Nephron (organoid): Measurements from ENCODE around the gene SPDYE3.
"Not testable (repeated sequence)": the region's sequence is repeated elsewhere in the genome, so short reads cannot be mapped to it uniquely, and the experiment has no call there.

Experiments
- H3K27ac Mint-ChIP-seq, 3 experiments: 2 replicates each; pipeline ENCODE4 v1.8.0; 2020; ENCODE audit warnings: mixed read lengths in 3 of 3, mild to moderate bottlenecking in 2 of 3, moderate library complexity in 1 of 3
- H3K27me3 Mint-ChIP-seq: 2 replicates; pipeline ENCODE4 v1.8.0; 2021; ENCODE audit warnings: low read depth, mild to moderate bottlenecking, moderate library complexity, mixed read lengths
- H3K36me3 Mint-ChIP-seq: 2 replicates; pipeline ENCODE4 v1.8.0; 2020; ENCODE audit warnings: low read depth, mixed read lengths
- H3K4me1 Mint-ChIP-seq: 2 replicates; pipeline ENCODE4 v1.8.0; 2020; ENCODE audit warnings: mixed read lengths
- H3K4me3 Mint-ChIP-seq, 3 experiments: 2 replicates each; pipeline ENCODE4 v1.8.0; 2020; ENCODE audit warnings: mild to moderate bottlenecking in 3 of 3, mixed read lengths in 3 of 3, moderate library complexity in 2 of 3
- H3K9me3 Mint-ChIP-seq: 2 replicates; pipeline ENCODE4 v1.8.0; 2020; ENCODE audit warnings: mixed read lengths

Gene SPDYE3

DNA sequence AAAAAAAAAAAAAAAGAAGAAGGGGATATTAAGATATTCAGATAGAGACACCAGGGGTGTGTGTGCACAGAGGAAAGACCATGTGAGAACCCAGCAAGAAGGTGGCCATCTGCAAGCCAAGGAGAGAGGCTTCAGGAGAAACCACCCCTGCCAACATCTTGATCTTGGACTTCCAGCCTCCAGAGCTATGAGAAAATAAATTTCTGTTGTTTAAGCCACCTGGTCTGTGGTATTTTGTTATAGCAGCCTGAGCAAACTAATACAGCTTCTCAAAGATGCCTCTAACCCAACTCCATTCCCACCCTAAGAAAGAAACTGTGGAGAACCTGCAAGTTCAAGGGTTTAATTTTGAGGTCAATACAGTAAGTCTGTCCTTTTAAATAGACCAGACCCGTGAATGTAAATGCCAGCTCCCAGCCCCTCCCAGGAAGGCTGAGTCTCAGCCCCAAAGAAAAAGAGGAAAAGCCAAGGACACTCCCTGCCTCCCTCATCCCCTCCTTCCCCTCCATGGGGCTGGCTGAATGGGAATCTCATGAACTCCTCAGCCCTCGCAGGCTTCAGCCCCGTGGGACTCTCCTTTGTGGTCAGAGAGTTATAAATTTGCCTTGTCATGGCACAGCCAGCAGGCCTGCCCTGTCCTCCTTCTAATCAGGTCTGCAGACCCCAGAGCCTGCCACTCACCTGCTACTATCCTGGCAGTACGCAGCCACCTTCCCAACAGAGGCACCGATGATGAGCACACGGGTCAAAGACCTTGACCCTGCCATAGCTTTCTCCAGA lies 9.5 kb upstream of the SPDYE3 start:
- not testable (repeated sequence) for H3K27ac Mint-ChIP-seq, H3K27me3 Mint-ChIP-seq, H3K4me3 Mint-ChIP-seq, H3K4me1 Mint-ChIP-seq, H3K9me3 Mint-ChIP-seq
- peaks cover 10% of the 10 kb centered on the region for H3K36me3 Mint-ChIP-seq

DNA sequence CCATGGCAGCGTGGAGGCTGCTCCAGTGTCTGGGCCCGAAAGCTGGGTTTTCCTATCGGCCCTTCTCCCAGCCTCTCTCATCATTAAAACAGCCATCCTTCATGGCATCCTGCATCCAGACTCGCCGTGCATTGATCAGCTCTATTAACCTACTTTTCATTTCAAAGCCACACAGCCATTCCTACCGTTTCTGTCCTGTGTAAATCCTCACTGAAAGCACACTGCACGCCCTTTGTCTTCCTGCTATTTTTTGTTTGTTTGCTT lies 8.9 kb upstream of the SPDYE3 start:
- peaks cover 10% of the 10 kb centered on the region for H3K36me3 Mint-ChIP-seq
- H3K9me3 Mint-ChIP-seq, H3K4me3 Mint-ChIP-seq, H3K27me3 Mint-ChIP-seq, H3K27ac Mint-ChIP-seq, H3K4me1 Mint-ChIP-seq: not testable (repeated sequence)

DNA sequence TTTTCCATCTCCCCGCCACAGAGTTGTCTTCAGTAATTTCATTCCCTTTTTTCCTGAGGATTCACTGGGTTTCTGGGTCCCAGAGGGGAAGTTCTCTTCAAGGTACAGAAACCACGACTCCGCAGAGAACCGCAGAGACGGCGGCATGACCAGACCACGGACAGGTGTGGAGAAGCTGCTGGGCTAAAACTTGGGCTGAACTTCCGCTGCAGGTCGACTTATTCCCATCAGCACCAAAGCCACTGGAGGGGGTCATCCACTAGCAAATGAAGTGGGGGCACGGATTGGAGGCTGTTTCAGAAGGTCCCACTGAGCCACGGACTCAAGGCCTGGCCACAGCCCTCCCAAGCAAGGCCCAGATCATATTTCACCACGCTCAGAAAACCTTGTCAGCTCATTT lies 3.0 kb upstream of the SPDYE3 start:
- H3K4me3 Mint-ChIP-seq, H3K36me3 Mint-ChIP-seq, H3K4me1 Mint-ChIP-seq: not testable (repeated sequence)

DNA sequence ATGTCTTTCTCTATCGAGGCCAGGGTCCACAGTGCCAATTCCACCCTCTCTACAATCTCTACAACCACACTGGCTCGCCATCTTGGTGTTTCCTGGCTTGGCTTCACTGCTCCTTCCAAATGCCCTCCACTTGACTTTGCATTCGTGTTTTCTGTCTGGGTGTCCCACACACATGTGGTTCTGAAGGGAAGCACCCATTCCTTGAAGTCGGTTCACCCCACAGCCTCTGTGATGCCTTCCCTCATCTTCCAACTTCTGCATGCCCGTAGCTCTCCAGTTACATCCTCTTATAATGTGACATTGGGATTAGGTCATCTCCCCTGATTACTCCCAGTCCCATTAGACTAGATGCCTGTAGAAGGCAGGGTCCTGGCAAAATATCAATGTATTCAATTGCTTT lies 10.8 kb downstream of the SPDYE3 start:
- H3K4me1 Mint-ChIP-seq, H3K27me3 Mint-ChIP-seq, H3K27ac Mint-ChIP-seq, H3K9me3 Mint-ChIP-seq, H3K4me3 Mint-ChIP-seq: not testable (repeated sequence)
- peaks cover 21% of the 10 kb centered on the region for H3K36me3 Mint-ChIP-seq

More for the DNA sequence above, 3.0 kb upstream of the SPDYE3 start:
- not testable (repeated sequence) for H3K27ac Mint-ChIP-seq, H3K9me3 Mint-ChIP-seq, H3K27me3 Mint-ChIP-seq

DNA sequence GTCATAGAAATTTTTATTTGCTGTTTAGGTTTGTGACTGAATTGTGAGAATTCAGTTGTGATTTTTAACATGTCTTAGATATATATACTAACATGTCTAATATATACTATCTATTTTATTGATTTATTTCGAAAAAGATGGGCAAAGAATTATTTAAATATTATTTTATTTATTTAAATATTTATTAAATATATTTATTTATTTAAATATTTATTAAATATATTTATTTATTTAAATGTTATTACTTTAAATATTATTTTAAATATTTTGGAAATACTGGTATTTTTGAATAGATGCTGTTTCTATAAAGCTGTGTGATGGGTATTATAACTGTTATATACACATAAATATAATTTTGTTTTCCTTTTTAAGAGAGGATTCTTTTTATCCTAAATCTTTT lies 14.1 kb downstream of the SPDYE3 start:
- peaks cover 41% of the 10 kb centered on the region for H3K36me3 Mint-ChIP-seq
- H3K9me3 Mint-ChIP-seq, H3K27ac Mint-ChIP-seq, H3K4me3 Mint-ChIP-seq, H3K4me1 Mint-ChIP-seq, H3K27me3 Mint-ChIP-seq: not testable (repeated sequence)

DNA sequence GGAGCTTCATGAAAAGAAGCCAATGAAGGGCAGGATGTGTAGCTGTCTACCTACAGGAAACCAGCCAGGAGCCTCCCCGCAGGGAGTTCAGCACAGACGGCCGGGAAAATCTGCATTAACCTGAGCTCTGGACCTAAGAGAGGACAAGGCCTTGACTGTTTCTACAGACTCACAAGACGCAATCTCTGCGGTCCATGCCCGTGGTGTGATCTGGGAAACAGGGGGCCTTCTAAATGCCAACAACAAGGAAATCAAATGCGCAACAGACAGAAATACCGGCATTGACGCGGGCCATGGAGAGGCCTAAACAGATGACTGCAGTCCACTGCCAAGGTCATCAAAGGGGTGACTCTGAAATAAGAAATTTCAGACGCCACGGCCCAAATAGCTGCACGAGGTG lies 16.7 kb downstream of the SPDYE3 start:
- not testable (repeated sequence) for H3K27me3 Mint-ChIP-seq, H3K4me1 Mint-ChIP-seq, H3K9me3 Mint-ChIP-seq, H3K4me3 Mint-ChIP-seq, H3K27ac Mint-ChIP-seq
- peaks cover 47% of the 10 kb centered on the region for H3K36me3 Mint-ChIP-seq

DNA sequence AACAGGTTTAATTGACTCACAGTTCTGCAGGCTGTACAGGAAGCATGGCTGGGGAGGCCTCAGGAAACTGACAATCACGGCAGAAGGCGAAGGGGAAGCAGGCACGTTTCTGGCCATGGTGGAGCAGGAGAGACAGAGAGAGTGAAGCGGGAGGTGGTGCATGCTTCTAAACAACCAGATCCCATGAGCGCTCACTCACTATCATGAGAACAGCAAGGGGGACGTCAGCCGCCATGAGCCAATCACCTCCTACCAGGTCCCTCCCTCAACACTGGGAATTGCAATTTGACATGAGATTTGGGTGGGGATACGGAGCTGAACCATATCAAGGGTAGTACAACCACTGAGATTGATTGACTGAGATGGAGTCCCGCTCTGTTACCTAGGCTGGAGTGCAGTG lies 18.2 kb downstream of the SPDYE3 start:
- H3K27ac Mint-ChIP-seq = not testable (repeated sequence)

DNA sequence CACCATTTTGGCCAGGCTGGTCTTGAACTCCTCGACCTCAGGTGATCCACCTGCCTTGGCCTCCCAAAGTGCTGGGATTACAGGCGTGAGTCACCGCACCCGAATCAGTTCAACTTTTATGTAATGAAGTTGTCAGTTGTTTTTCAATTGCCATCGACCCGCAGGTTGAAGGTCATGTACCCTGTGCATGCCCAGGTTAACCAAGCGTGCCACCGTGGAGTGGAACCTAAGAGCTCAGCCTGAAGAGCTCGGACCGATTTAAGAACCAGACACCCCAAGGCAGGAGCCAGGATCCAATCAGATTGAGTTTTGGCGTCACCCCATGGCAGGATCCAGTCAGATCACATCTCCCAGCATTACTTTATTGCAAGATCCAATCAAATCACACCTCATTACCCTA lies 19.4 kb downstream of the SPDYE3 start:
- peaks cover 37% of the 10 kb centered on the region for H3K36me3 Mint-ChIP-seq
- H3K4me1 Mint-ChIP-seq, H3K27ac Mint-ChIP-seq, H3K9me3 Mint-ChIP-seq, H3K4me3 Mint-ChIP-seq, H3K27me3 Mint-ChIP-seq: not testable (repeated sequence)

More for the DNA sequence above, 18.2 kb downstream of the SPDYE3 start:
- not testable (repeated sequence) for H3K27me3 Mint-ChIP-seq, H3K4me3 Mint-ChIP-seq, H3K9me3 Mint-ChIP-seq, H3K4me1 Mint-ChIP-seq
- H3K36me3 Mint-ChIP-seq = peaks cover 39% of the 10 kb centered on the region

DNA sequence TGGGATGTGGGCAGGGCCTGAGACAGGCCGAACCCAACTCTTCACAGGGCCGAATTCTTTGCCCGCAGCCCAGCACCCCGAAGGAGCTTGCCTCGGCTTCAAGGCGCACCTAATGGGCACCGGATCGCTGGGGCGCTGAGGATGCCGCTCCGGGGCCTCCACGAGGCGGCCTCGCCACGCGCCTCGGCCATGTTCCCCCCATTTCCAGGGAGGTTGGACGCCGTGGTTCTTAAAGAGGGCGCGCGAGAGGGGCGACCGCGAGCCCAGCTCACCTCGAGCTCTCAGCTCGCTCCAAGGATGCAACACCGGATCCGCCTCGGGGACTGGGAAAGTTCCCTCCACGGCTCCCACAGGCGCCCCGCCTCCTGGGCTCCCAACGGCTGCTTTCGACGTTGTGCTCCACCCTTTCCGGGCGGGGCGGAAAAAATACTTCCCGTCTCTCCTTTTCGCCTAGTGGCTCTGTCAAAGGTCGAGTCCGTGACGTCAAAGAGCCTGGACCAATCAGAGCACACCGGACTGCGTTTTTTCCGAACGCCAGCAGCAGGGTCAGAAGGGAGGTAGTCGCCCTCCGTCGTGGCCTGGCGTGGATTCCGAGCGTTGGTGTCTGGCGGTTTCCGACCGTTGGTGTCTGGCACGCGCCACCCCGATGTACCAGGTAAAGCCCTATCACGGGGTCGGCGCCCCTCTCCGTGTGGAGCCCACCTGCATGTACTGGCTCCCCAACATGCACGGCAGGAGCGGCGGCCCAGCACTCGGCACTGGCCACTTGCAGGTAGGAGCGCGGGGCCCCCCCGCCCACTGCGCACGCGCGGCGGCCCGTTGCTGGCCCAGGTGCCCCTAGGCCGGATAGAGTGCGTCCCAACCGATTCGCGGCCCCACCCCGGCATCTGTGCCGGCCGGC lies 28.3 kb downstream of the SPDYE3 start:
- not testable (repeated sequence) for H3K27me3 Mint-ChIP-seq, H3K36me3 Mint-ChIP-seq, H3K9me3 Mint-ChIP-seq, H3K4me1 Mint-ChIP-seq
- Mint-ChIP-seq H3K4me3 (peak overlapping the region; percentile 92 to 98 (median 97)), H3K27ac (peak overlapping the region; percentile 89 to 96 (median 93))

DNA sequence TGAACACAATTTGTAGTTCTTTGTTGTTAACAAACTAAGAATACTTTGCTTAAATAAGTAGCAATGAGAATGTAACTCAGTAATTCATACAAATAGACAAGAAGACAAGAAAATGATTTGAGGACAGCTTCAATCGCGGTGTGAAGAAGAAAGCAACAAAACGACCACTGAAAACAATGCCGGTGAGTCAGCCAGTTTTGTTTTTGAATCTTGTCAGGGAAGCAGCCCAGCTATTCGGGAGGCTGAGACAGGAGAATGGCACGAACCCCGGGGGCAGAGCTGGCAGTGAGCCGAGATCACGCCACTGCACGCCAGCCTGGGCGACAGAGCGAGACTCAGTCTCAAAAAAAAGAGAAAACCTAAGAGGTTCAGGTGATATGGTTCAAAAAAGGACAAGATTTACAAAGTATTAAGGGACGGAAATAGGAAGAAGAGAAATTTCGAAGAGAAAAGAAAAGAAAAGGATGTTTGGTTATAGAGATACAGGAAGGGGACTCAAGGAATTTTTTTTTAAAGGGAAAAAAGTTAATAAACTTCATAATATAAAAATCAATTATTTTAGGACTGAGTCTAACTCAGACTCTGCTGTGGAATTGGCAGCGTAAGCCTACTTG lies 30.7 kb downstream of the SPDYE3 start:
- H3K4me1 Mint-ChIP-seq, H3K27ac Mint-ChIP-seq, H3K27me3 Mint-ChIP-seq, H3K9me3 Mint-ChIP-seq: not testable (repeated sequence)
- Mint-ChIP-seq H3K36me3 (peaks cover 19% of the 10 kb centered on the region), H3K4me3 (peak overlapping the region; percentile 6 to 76 (median 63))

DNA sequence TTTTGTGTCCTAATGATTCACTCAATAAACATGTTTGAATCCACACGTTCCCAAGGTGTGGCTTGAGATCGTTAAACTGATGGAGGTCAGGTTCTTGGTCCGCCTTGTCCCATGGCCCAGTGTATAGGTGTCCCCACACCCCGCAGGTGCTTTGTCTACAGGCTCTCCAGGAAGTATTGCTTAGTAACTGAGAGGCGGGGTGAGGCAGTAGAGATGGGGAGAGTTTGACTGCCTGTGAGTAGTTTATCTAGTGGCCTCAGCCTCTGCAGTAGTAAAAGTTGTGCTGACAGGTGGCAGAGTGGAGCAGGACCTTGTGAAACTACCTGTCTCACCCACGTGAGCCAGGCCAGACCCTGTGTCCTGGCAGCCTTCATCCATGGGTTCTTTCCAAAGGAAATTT lies 33.8 kb downstream of the SPDYE3 start:
- not testable (repeated sequence) for H3K4me3 Mint-ChIP-seq, H3K4me1 Mint-ChIP-seq, H3K27me3 Mint-ChIP-seq, H3K27ac Mint-ChIP-seq, H3K9me3 Mint-ChIP-seq
- H3K36me3 Mint-ChIP-seq = peaks cover 38% of the 10 kb centered on the region
